PC-9 (cell line): ENCODE measurements around the gene CTCF.

Experiments
- EZH2 ChIP-seq: fragments of 200-600 bp; sonication (generic); IDR thresholded peaks from 2 replicates; pipeline ENCODE4 v1.8.0; 2017; ENCODE audit warnings: antibody characterized with exemption, low read depth
- TF ChIP-seq, protein P1 (sequence below): fragments of 200-600 bp; sonication (generic); conservative IDR thresholded peaks from 2 replicates; pipeline ENCODE4 v1.6.1; 2017; ENCODE audit warnings: mixed run types, antibody characterized with exemption, mild to moderate bottlenecking, moderate library complexity

DNA sequence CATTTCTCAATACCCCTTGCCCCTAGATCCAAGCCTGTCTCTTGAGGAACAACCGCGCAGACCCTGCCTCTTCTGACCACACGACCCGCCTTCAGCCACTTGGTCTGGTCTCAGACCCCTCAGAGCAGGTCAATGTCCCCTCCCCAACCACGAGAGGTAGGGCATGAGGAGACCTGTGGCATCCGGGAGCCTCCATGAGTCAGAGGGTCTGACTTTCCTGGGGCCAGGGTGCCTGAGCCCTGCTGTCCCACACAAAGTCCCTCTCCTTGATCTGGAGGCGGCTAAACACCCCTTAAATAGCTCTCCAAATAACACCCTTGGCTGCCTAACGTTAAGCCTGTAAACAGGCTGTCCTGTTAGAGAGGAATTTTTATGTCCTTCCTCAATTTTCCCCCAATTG is 87.7 kb downstream of the CTCF start:
- TF ChIP-seq, protein P1, sequence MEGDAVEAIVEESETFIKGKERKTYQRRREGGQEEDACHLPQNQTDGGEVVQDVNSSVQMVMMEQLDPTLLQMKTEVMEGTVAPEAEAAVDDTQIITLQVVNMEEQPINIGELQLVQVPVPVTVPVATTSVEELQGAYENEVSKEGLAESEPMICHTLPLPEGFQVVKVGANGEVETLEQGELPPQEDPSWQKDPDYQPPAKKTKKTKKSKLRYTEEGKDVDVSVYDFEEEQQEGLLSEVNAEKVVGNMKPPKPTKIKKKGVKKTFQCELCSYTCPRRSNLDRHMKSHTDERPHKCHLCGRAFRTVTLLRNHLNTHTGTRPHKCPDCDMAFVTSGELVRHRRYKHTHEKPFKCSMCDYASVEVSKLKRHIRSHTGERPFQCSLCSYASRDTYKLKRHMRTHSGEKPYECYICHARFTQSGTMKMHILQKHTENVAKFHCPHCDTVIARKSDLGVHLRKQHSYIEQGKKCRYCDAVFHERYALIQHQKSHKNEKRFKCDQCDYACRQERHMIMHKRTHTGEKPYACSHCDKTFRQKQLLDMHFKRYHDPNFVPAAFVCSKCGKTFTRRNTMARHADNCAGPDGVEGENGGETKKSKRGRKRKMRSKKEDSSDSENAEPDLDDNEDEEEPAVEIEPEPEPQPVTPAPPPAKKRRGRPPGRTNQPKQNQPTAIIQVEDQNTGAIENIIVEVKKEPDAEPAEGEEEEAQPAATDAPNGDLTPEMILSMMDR = no peak
- no peak for TF ChIP-seq EZH2
